Limb (tissue), 2 donors: ENCODE data around the gene KANSL3.
"Not testable (repeated sequence)": the region's sequence is repeated elsewhere in the genome, so short reads cannot be mapped to it uniquely, and the experiment has no call there.

ENCODE experiments used
- DNase-seq, 2 donors: peaks; one replicate each; pipeline ENCODE4 v3.0.0-alpha.2; 2016; ENCODE audit errors: extremely low spot score in 2 of 2

Gene KANSL3

GRCh38 chr2:96638144-96639121 lies at the start of gene KANSL3:
TSS of gene KANSL3 (minus strand) at chr2:96638312. CDS start at chr2:96637135, 1,177 bp downstream.
- DNase-seq: peak; percentile 94 to 97

GRCh38 chr2:96687266-96687665 lies 49.2 kb upstream of the KANSL3 start:
- no peak for DNase-seq

- peak in 1 of 2 donors; percentile 70 for DNase-seq
Measured at GRCh38 chr2:96685577-96686459, 47.7 kb upstream of the KANSL3 start.

GRCh38 chr2:96684883-96685576 lies 46.9 kb upstream of the KANSL3 start:
- no peak for DNase-seq

- DNase-seq: no peak
Measured at GRCh38 chr2:96683972-96684820, 46.1 kb upstream of the KANSL3 start.

GRCh38 chr2:96683307-96683706 lies 45.2 kb upstream of the KANSL3 start:
- DNase-seq: no peak

GRCh38 chr2:96681540-96681939 lies 43.4 kb upstream of the KANSL3 start:
- DNase-seq: no peak

- no peak for DNase-seq
Measured at GRCh38 chr2:96680561-96681141, 42.5 kb upstream of the KANSL3 start.

GRCh38 chr2:96679848-96680247 lies 41.7 kb upstream of the KANSL3 start:
- DNase-seq: no peak

- DNase-seq: no peak
Measured at GRCh38 chr2:96669539-96670215, 31.6 kb upstream of the KANSL3 start.

- DNase-seq: no peak
Measured at GRCh38 chr2:96668771-96669170, 30.7 kb upstream of the KANSL3 start.

GRCh38 chr2:96665717-96666116 lies 27.6 kb upstream of the KANSL3 start:
- not testable (repeated sequence) for DNase-seq

- DNase-seq: no peak
Measured at GRCh38 chr2:96665083-96665569, 27.0 kb upstream of the KANSL3 start.

GRCh38 chr2:96664366-96664925 lies 26.3 kb upstream of the KANSL3 start:
- DNase-seq: no peak

- no peak for DNase-seq
Measured at GRCh38 chr2:96663829-96664228, 25.7 kb upstream of the KANSL3 start.

- no peak for DNase-seq
Measured at GRCh38 chr2:96663177-96663576, 25.1 kb upstream of the KANSL3 start.

- no peak for DNase-seq
Measured at GRCh38 chr2:96662360-96662759, 24.2 kb upstream of the KANSL3 start.

- no peak for DNase-seq
Measured at GRCh38 chr2:96661324-96661723, 23.2 kb upstream of the KANSL3 start.

- DNase-seq: no peak
Measured at GRCh38 chr2:96656540-96656939, 18.4 kb upstream of the KANSL3 start.
